Measurements from ENCODE around the gene PCDHGB1.
"Not testable (repeated sequence)": the region's sequence is repeated elsewhere in the genome, so short reads cannot be mapped to it uniquely, and the experiment has no call there.

The PCDHGB1 gene

GRCh38 chr5:141330299-141331080 is 19.4 kb upstream of the PCDHGB1 start, which contains the start of gene PCDHGA1:
PCDHGA1 (plus strand) TSS chr5:141330514.
- Histone ChIP-seq H3K9ac (ENCODE audit: low read length) (no peak within 1 kb of the TSS), H3K9me3 (ENCODE audit: control insufficient read depth, low read length) (peaks cover 9% of the 10 kb centered on the region), H3K4me3 (ENCODE audit: low read length) (no peak within 1 kb of the TSS)

DNA sequence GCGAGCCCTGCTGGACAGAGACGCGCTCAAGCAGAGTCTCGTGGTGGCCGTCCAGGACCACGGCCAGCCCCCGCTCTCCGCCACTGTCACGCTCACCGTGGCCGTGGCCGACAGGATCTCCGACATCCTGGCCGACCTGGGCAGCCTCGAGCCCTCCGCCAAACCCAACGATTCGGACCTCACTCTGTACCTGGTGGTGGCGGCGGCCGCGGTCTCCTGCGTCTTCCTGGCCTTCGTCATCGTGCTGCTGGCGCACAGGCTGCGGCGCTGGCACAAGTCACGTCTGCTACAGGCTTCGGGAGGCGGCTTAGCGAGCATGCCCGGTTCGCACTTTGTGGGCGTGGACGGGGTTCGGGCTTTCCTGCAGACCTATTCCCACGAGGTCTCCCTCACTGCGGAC is 17.3 kb upstream of the PCDHGB1 start:
- H3K9ac ChIP-seq (ENCODE audit: low read length); H3K27me3 ChIP-seq (ENCODE audit: control insufficient read depth, insufficient read depth, low read length); H3K9me3 ChIP-seq (ENCODE audit: control insufficient read depth, low read length); H3K4me3 ChIP-seq (ENCODE audit: low read length); H3K36me3 ChIP-seq (ENCODE audit: control insufficient read depth, insufficient read depth, low read length); H3K4me1 ChIP-seq (ENCODE audit: control insufficient read depth, insufficient read depth, low read length): not testable (repeated sequence)

More at GRCh38 chr5:141330299-141331080, 19.4 kb upstream of the PCDHGB1 start, which contains the start of gene PCDHGA1:
- Histone ChIP-seq H3K4me1 (ENCODE audit: control insufficient read depth, insufficient read depth, low read length) (no peaks in the 10 kb centered on the region), H3K36me3 (ENCODE audit: control insufficient read depth, insufficient read depth, low read length) (no peaks in the 10 kb centered on the region), H3K27me3 (ENCODE audit: control insufficient read depth, insufficient read depth, low read length) (peaks cover 5% of the 10 kb centered on the region)

- peaks cover 9% of the 10 kb centered on the region for H3K27me3 ChIP-seq (ENCODE audit: control insufficient read depth, insufficient read depth, low read length)
- H3K36me3 ChIP-seq (ENCODE audit: control insufficient read depth, insufficient read depth, low read length) = no peaks in the 10 kb centered on the region
- H3K4me1 ChIP-seq (ENCODE audit: control insufficient read depth, insufficient read depth, low read length) = no peaks in the 10 kb centered on the region
- H3K9ac ChIP-seq (ENCODE audit: low read length) = no peak within 1 kb of the TSS
- H3K4me3 ChIP-seq (ENCODE audit: low read length) = no peak within 1 kb of the TSS
- peaks cover 6% of the 10 kb centered on the region for H3K9me3 ChIP-seq (ENCODE audit: control insufficient read depth, low read length)
Measured at GRCh38 chr5:141338538-141339306, 11.2 kb upstream of the PCDHGB1 start, which contains the start of gene PCDHGA2. PCDHGA2 (plus strand) TSS chr5:141338760.

DNA sequence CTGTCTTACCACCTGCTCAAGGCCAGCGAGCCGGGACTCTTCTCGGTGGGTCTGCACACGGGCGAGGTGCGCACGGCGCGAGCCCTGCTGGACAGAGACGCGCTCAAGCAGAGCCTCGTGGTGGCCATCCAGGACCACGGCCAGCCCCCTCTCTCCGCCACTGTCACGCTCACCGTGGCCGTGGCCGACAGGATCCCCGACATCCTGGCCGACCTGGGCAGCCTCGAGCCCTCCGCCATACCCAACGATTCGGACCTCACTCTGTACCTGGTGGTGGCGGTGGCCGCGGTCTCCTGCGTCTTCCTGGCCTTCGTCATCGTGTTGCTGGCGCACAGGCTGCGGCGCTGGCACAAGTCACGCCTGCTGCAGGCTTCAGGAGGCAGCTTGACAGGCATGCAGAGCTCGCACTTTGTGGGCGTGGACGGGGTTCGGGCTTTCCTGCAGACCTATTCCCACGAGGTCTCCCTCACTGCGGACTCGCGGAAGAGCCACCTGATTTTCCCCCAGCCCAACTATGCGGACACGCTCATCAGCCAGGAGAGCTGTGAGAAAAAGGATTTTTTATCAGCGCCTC is 9.0 kb upstream of the PCDHGB1 start:
- H3K27me3 ChIP-seq (ENCODE audit: control insufficient read depth, insufficient read depth, low read length); H3K4me3 ChIP-seq (ENCODE audit: low read length); H3K9ac ChIP-seq (ENCODE audit: low read length); H3K36me3 ChIP-seq (ENCODE audit: control insufficient read depth, insufficient read depth, low read length); H3K4me1 ChIP-seq (ENCODE audit: control insufficient read depth, insufficient read depth, low read length); H3K9me3 ChIP-seq (ENCODE audit: control insufficient read depth, low read length): not testable (repeated sequence)

- peaks cover 9% of the 10 kb centered on the region for H3K27me3 ChIP-seq (ENCODE audit: control insufficient read depth, insufficient read depth, low read length)
- no peak overlapping the region for H3K4me3 ChIP-seq (ENCODE audit: low read length)
- no peak overlapping the region for H3K9ac ChIP-seq (ENCODE audit: low read length)
- no peaks in the 10 kb centered on the region for H3K4me1 ChIP-seq (ENCODE audit: control insufficient read depth, insufficient read depth, low read length)
- H3K36me3 ChIP-seq (ENCODE audit: control insufficient read depth, insufficient read depth, low read length) = no peaks in the 10 kb centered on the region
- peaks cover 10% of the 10 kb centered on the region for H3K9me3 ChIP-seq (ENCODE audit: control insufficient read depth, low read length)
Measured at GRCh38 chr5:141342773-141343172, 7.1 kb upstream of the PCDHGB1 start.

DNA sequence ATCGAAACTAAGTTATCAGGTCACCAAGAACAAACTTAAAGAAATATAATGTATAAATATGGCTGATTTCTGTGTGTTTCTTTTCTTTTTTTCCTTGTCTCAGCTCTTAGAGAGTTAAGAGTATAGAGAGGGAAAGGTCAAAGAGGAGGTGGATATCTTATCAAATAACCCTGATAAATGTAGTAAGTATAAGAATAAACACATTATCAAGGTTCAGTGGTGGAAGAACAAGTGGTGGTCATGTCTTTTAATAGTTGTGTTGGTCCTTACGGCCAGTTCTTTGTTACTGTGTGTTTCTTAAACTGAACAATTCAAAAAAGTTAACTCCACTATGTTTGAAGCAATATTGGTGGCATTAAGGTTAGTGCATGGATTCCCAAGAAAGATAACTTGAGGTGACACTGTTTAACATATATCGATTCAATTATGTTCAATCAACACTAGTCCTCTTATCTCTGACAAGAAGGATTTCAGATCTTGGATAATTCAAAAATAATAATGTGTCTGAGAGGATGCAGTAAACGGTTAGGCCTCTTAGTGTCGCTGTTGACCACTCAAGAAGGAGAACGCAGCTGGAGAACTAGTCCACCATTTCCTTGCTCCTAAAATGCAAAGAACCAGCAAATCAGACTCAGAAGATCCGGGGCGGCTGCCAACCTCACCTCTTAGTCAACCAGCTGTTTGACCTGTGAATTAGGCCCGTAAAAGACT is 6.5 kb upstream of the PCDHGB1 start, which contains the start of gene PCDHGA3:
Gene PCDHGA3 (plus strand): TSS at position 588 of the 711 bp plus-strand sequence. CDS start 205 bp downstream, outside the sequence.
- H3K9ac ChIP-seq (ENCODE audit: low read length) = no peak within 1 kb of the TSS
- peaks cover 9% of the 10 kb centered on the region for H3K27me3 ChIP-seq (ENCODE audit: control insufficient read depth, insufficient read depth, low read length)
- H3K4me3 ChIP-seq (ENCODE audit: low read length) = no peak within 1 kb of the TSS
- no peaks in the 10 kb centered on the region for H3K36me3 ChIP-seq (ENCODE audit: control insufficient read depth, insufficient read depth, low read length)
- no peaks in the 10 kb centered on the region for H3K4me1 ChIP-seq (ENCODE audit: control insufficient read depth, insufficient read depth, low read length)
- H3K9me3 ChIP-seq (ENCODE audit: control insufficient read depth, low read length) = peaks cover 10% of the 10 kb centered on the region

- no peaks in the 10 kb centered on the region for H3K36me3 ChIP-seq (ENCODE audit: control insufficient read depth, insufficient read depth, low read length)
- H3K4me3 ChIP-seq (ENCODE audit: low read length) = no peak overlapping the region
- H3K27me3 ChIP-seq (ENCODE audit: control insufficient read depth, insufficient read depth, low read length) = peaks cover 4% of the 10 kb centered on the region
Measured at GRCh38 chr5:141343953-141344463, 5.9 kb upstream of the PCDHGB1 start.

DNA sequence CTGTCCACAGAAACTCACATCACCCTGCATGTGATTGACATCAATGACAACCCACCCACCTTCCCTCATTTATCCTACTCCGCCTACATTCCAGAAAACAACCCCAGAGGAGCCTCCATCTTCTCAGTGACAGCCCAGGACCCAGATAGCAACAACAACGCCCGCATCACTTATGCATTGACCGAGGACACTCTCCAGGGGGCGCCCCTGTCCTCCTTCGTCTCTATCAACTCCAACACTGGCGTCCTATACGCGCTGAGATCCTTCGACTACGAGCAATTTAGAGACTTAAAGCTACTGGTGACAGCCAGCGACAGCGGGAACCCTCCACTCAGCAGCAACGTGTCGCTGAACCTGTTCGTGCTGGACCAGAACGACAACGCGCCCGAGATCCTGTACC is 4.6 kb upstream of the PCDHGB1 start:
- Histone ChIP-seq H3K36me3 (ENCODE audit: control insufficient read depth, insufficient read depth, low read length) (no peaks in the 10 kb centered on the region), H3K4me3 (ENCODE audit: low read length) (no peak overlapping the region), H3K9me3 (ENCODE audit: control insufficient read depth, low read length) (peaks cover 9% of the 10 kb centered on the region), H3K9ac (ENCODE audit: low read length) (no peak overlapping the region), H3K27me3 (ENCODE audit: control insufficient read depth, insufficient read depth, low read length) (no peaks in the 10 kb centered on the region), H3K4me1 (ENCODE audit: control insufficient read depth, insufficient read depth, low read length) (no peaks in the 10 kb centered on the region)

More at GRCh38 chr5:141343953-141344463, 5.9 kb upstream of the PCDHGB1 start:
- H3K4me1 ChIP-seq (ENCODE audit: control insufficient read depth, insufficient read depth, low read length) = no peaks in the 10 kb centered on the region
- H3K9me3 ChIP-seq (ENCODE audit: control insufficient read depth, low read length) = peaks cover 5% of the 10 kb centered on the region
- no peak overlapping the region for H3K9ac ChIP-seq (ENCODE audit: low read length)

DNA sequence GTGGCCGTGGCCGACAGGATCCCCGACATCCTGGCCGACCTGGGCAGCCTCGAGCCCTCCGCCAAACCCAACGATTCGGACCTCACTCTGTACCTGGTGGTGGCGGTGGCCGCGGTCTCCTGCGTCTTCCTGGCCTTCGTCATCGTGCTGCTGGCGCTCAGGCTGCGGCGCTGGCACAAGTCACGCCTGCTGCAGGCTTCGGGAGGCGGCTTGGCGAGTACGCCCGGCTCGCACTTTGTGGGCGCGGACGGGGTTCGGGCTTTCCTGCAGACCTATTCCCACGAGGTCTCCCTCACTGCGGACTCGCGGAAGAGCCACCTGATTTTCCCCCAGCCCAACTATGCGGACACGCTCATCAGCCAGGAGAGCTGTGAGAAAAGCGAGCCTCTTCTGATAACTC is 3.9 kb upstream of the PCDHGB1 start:
- not testable (repeated sequence) for H3K4me3 ChIP-seq (ENCODE audit: low read length); H3K27me3 ChIP-seq (ENCODE audit: control insufficient read depth, insufficient read depth, low read length)
- H3K9me3 ChIP-seq (ENCODE audit: control insufficient read depth, low read length) = peaks cover 12% of the 10 kb centered on the region

GRCh38 chr5:141351591-141351990 is 1.7 kb downstream of the PCDHGB1 start:
- no peak overlapping the region for H3K9ac ChIP-seq (ENCODE audit: low read length)
- H3K27me3 ChIP-seq (ENCODE audit: control insufficient read depth, insufficient read depth, low read length) = peaks cover 4% of the 10 kb centered on the region
- no peak overlapping the region for H3K4me3 ChIP-seq (ENCODE audit: low read length)
- H3K4me1 ChIP-seq (ENCODE audit: control insufficient read depth, insufficient read depth, low read length) = no peaks in the 10 kb centered on the region
- H3K36me3 ChIP-seq (ENCODE audit: control insufficient read depth, insufficient read depth, low read length) = no peaks in the 10 kb centered on the region
- H3K9me3 ChIP-seq (ENCODE audit: control insufficient read depth, low read length) = peaks cover 18% of the 10 kb centered on the region

More for the DNA sequence above, 3.9 kb upstream of the PCDHGB1 start:
- H3K4me1 ChIP-seq (ENCODE audit: control insufficient read depth, insufficient read depth, low read length); H3K36me3 ChIP-seq (ENCODE audit: control insufficient read depth, insufficient read depth, low read length); H3K9ac ChIP-seq (ENCODE audit: low read length): not testable (repeated sequence)

DNA sequence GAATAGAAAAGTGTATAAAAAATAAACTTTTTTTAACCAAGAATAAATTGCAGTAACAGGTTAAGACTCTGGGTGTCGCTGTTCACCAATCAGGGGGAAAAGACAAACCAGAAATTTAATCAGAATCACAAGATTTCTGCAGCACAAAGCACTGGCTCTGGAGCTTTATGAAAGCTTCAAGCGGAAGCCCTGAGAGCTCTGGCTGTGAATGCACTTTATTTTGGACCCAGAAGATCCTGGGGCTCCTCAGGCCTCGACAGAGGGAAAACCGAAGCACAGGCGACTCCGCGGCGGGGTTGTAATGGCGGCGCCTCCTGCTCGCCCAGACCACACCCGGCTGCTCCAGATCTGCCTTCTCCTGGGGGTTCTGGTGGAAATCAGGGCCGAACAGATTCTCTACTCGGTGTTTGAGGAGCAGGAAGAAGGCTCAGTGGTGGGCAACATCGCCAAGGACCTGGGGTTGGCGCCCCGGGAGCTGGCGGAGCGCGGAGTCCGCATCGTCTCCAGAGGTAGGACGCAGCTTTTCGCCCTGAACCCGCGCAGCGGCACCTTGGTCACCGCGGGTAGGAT is 5.1 kb downstream of the PCDHGB1 start, which contains the start of gene PCDHGA4:
Gene PCDHGA4 (plus strand): TSS at position 122 of the 570 bp plus-strand sequence. CDS start 87 bp downstream, at position 209.
- Histone ChIP-seq H3K9ac (ENCODE audit: low read length) (no peak within 1 kb of the TSS), H3K36me3 (ENCODE audit: control insufficient read depth, insufficient read depth, low read length) (no peaks in the 10 kb centered on the region), H3K4me3 (ENCODE audit: low read length) (no peak within 1 kb of the TSS), H3K27me3 (ENCODE audit: control insufficient read depth, insufficient read depth, low read length) (peaks cover 5% of the 10 kb centered on the region), H3K9me3 (ENCODE audit: control insufficient read depth, low read length) (peaks cover 16% of the 10 kb centered on the region), H3K4me1 (ENCODE audit: control insufficient read depth, insufficient read depth, low read length) (no peaks in the 10 kb centered on the region)

Measured in mucosa of stomach (tissue), 1 donor.